Right lobe of liver (tissue), 4 donors: ENCODE results near the gene RNU5B-1.

Experiments
- CTCF ChIP-seq, 4 donors: fragments of 200-600 bp in 3 of 4; fragments of 450-650 bp in 1 of 4; IDR thresholded peaks; one replicate each; pipeline versions ENCODE4 v1.5.1 to v1.8.0; 2016 to 2022; ENCODE audit warnings: antibody characterized with exemption in 4 of 4, mild to moderate bottlenecking in 2 of 4
- POLR2A ChIP-seq: fragments of 450-650 bp; IDR thresholded peaks from one replicate; pipeline ENCODE4 v1.6.1; 2017; ENCODE audit warnings: antibody characterized with exemption, mild to moderate bottlenecking
- donor health status: DM: no; HTN: no; CAD: no.
- donor health status: DM: no; HTN: no; CAD: no.
- donor health status: DM: no; HTN: yes; CAD: no.

- no peak for TF ChIP-seq CTCF (IDR thresholded peaks at IDR 0.05)
- no peak for TF ChIP-seq POLR2A
These were observed 24.2 kb downstream of the RNU5B-1 start for GRCh38 chr15:65328506-65329287.
